ENCODE results near the gene SLC28A1. TPM values are rescaled to one million over a fixed set of nuclear protein-coding genes. Genes with fewer than 3 reads are reported as not detected.

SLC28A1 gene
- total RNA-seq, 2 experiments from 2014 or later: not detected

GRCh38 chr15:84847382-84847781, 37.1 kb upstream of the SLC28A1 start:
- H3K4me2 ChIP-seq (ENCODE audit: low read length): no peak overlapping the region
- H3K36me3 ChIP-seq (ENCODE audit: insufficient read depth, low read length): no peaks in the 10 kb centered on the region
- no peaks in the 10 kb centered on the region for H3K9me2 ChIP-seq (ENCODE audit: insufficient read depth, low read length)
- TF ChIP-seq EZH2phosphoT487 (IDR thresholded peaks at IDR 0.05; ENCODE audit: borderline replicate concordance, low read depth, low read length): no peak
- no peak for TF ChIP-seq CTCF (conservative IDR thresholded peaks at IDR 0.05; ENCODE audit: low read length)
- H3K4me3 ChIP-seq (ENCODE audit: low read depth, low read length, poor library complexity, severe bottlenecking): no peak overlapping the region
- no peak overlapping the region for H3K27ac ChIP-seq (ENCODE audit: low read depth, low read length, poor library complexity, severe bottlenecking)
- CTCF ChIA-PET (ENCODE audit: unreplicated experiment): no interaction called here
- peaks cover 11% of the 10 kb centered on the region; the same call in 1 of the 2 replicates for H3K9me3 ChIP-seq (ENCODE audit: low read length)
- BruUV-seq (replicated peaks): no TSS peak
- no peaks in the 10 kb centered on the region for H3K4me1 ChIP-seq (ENCODE audit: insufficient read depth, low read length, poor library complexity, severe bottlenecking)
- no peaks in the 10 kb centered on the region for H3K79me2 ChIP-seq (ENCODE audit: insufficient read depth, low read depth, low read length)
- no peak for DNase-seq (ENCODE audit: low spot score)
- intact Hi-C loops (cut with micrococcal nuclease; ENCODE audit: unreplicated experiment): loop anchor here (10.0 kb wide), 1 partner anchor 317 kb away; no protein-coding TSS in a partner anchor
- H4K20me1 ChIP-seq (ENCODE audit: insufficient read depth, low read length): no peaks in the 10 kb centered on the region
- H2AFZ ChIP-seq (ENCODE audit: low read length): no peak overlapping the region
- POLR2A ChIA-PET: interaction anchor here (0.6 kb wide), 2 partner anchors 147 to 193 kb away, joined by 3 read pairs; no protein-coding TSS in a partner anchor

GRCh38 chr15:84852212-84852611, 32.2 kb upstream of the SLC28A1 start:
- TF ChIP-seq EZH2phosphoT487 (IDR thresholded peaks at IDR 0.05; ENCODE audit: borderline replicate concordance, low read depth, low read length): no peak
- H2AFZ ChIP-seq (ENCODE audit: low read length): no peak overlapping the region
- no peak for DNase-seq (ENCODE audit: low spot score)
- no peak overlapping the region for H3K4me2 ChIP-seq (ENCODE audit: low read length)
- no TSS peak for BruUV-seq (replicated peaks)
- no peaks in the 10 kb centered on the region for H3K9me2 ChIP-seq (ENCODE audit: insufficient read depth, low read length)
- H3K4me3 ChIP-seq (ENCODE audit: low read depth, low read length, poor library complexity, severe bottlenecking): no peak overlapping the region
- H3K79me2 ChIP-seq (ENCODE audit: insufficient read depth, low read depth, low read length): no peaks in the 10 kb centered on the region
- intact Hi-C loops (cut with micrococcal nuclease; ENCODE audit: unreplicated experiment): no loop called here
- H3K4me1 ChIP-seq (ENCODE audit: insufficient read depth, low read length, poor library complexity, severe bottlenecking): no peaks in the 10 kb centered on the region
- peaks cover 6% of the 10 kb centered on the region; the same call in 1 of the 2 replicates for H3K9me3 ChIP-seq (ENCODE audit: low read length)
- no peaks in the 10 kb centered on the region for H4K20me1 ChIP-seq (ENCODE audit: insufficient read depth, low read length)
- H3K27ac ChIP-seq (ENCODE audit: low read depth, low read length, poor library complexity, severe bottlenecking): no peak overlapping the region
- H3K36me3 ChIP-seq (ENCODE audit: insufficient read depth, low read length): no peaks in the 10 kb centered on the region
- ChIA-PET POLR2A (interaction anchor here (0.6 kb wide), 1 partner anchor 76 kb away, joined by 4 read pairs; no protein-coding TSS in a partner anchor), CTCF (ENCODE audit: unreplicated experiment) (interaction anchor here (0.6 kb wide), 1 partner anchor 39 kb away, joined by 3 read pairs; no protein-coding TSS in a partner anchor)

- intact Hi-C loops (cut with micrococcal nuclease; ENCODE audit: unreplicated experiment): no loop called here
- no TSS peak for BruUV-seq (replicated peaks)
Observed at GRCh38 chr15:84855136-84855535, 29.3 kb upstream of the SLC28A1 start.

More at GRCh38 chr15:84855136-84855535, 29.3 kb upstream of the SLC28A1 start:
- no peaks in the 10 kb centered on the region for H3K9me3 ChIP-seq (ENCODE audit: low read length)
- H3K27ac ChIP-seq (ENCODE audit: low read depth, low read length, poor library complexity, severe bottlenecking): no peak overlapping the region
- H3K9me2 ChIP-seq (ENCODE audit: insufficient read depth, low read length): no peaks in the 10 kb centered on the region
- no peak for TF ChIP-seq EZH2phosphoT487 (IDR thresholded peaks at IDR 0.05; ENCODE audit: borderline replicate concordance, low read depth, low read length)
- no peaks in the 10 kb centered on the region for H3K36me3 ChIP-seq (ENCODE audit: insufficient read depth, low read length)
- no peaks in the 10 kb centered on the region for H3K79me2 ChIP-seq (ENCODE audit: insufficient read depth, low read depth, low read length)
- POLR2A ChIA-PET: no interaction called here
- CTCF ChIA-PET (ENCODE audit: unreplicated experiment): no interaction called here
- H3K4me1 ChIP-seq (ENCODE audit: insufficient read depth, low read length, poor library complexity, severe bottlenecking): no peaks in the 10 kb centered on the region
- H2AFZ ChIP-seq (ENCODE audit: low read length): no peak overlapping the region
- H3K4me2 ChIP-seq (ENCODE audit: low read length): no peak overlapping the region
- no peak for DNase-seq (ENCODE audit: low spot score)
- no peak overlapping the region for H3K4me3 ChIP-seq (ENCODE audit: low read depth, low read length, poor library complexity, severe bottlenecking)
- no peaks in the 10 kb centered on the region for H4K20me1 ChIP-seq (ENCODE audit: insufficient read depth, low read length)

Measured in OCI-LY7 (cell line).